ENCODE results near the gene SCRN1. TPM values are rescaled to one million over a fixed set of nuclear protein-coding genes. Genes with fewer than 3 reads are reported as not detected.

The SCRN1 gene
- total and polyA plus RNA-seq, 2 of the 13 experiments (the other 11 are each of a cell fraction or from before 2014, with no cell fraction given), result 43.2 to 49.8 TPM

GRCh38 chr7:29989257-29989995 is at the start of gene SCRN1 (continued):
- TF ChIP-seq KLF12 (CRISPR knock-in tag; IDR thresholded peaks at IDR 0.05; ENCODE audit: borderline replicate concordance) (no peak), ZNF362 (CRISPR knock-in tag; IDR thresholded peaks at IDR 0.05; ENCODE audit: borderline replicate concordance) (no peak), IRF2 (CRISPR knock-in tag; IDR thresholded peaks at IDR 0.05) (no peak), LRRFIP1 (CRISPR knock-in tag; conservative IDR thresholded peaks at IDR 0.05) (no peak), ZNF275 (CRISPR knock-in tag; IDR thresholded peaks at IDR 0.05; ENCODE audit: borderline replicate concordance) (no peak), ZNF280D (CRISPR knock-in tag; IDR thresholded peaks at IDR 0.05) (no peak), ZBTB8A (CRISPR knock-in tag; IDR thresholded peaks at IDR 0.05; ENCODE audit: borderline replicate concordance, low read depth) (no peak), USF2 (IDR thresholded peaks at IDR 0.05; ENCODE audit: low read depth, low read length) (no peak), USF2 (CRISPR knock-in tag; IDR thresholded peaks at IDR 0.05; ENCODE audit: borderline replicate concordance) (no peak), MBD4 (IDR thresholded peaks at IDR 0.05; ENCODE audit: borderline replicate concordance, low read length) (no peak), GFI1 (CRISPR knock-in tag; IDR thresholded peaks at IDR 0.05; ENCODE audit: borderline replicate concordance) (no peak), ZBTB38 (CRISPR knock-in tag; IDR thresholded peaks at IDR 0.05) (no peak), ZNF564 (CRISPR knock-in tag; IDR thresholded peaks at IDR 0.05) (no peak), ZNF17 (CRISPR knock-in tag; IDR thresholded peaks at IDR 0.05) (no peak), SIN3B (IDR thresholded peaks at IDR 0.05; ENCODE audit: low read length) (no peak), ZNF562 (CRISPR knock-in tag; IDR thresholded peaks at IDR 0.05; ENCODE audit: borderline replicate concordance) (no peak), FIP1L1 (IDR thresholded peaks at IDR 0.05; ENCODE audit: borderline replicate concordance, insufficient read depth, low read depth, low read length) (no peak), SKI (IDR thresholded peaks at IDR 0.05; ENCODE audit: partially characterized antibody) (no peak), TBX3 (IDR thresholded peaks at IDR 0.05; ENCODE audit: borderline replicate concordance) (no peak)

Data from HepG2 (cell line).